ENCODE results near the gene SLC39A5. TPM values are rescaled to one million over a fixed set of nuclear protein-coding genes. Genes with fewer than 3 reads are reported as not detected.
"Not testable (repeated sequence)": the region's sequence is repeated elsewhere in the genome, so short reads cannot be mapped to it uniquely, and the experiment has no call there.

SLC39A5 gene
- total RNA-seq, 2 experiments from 2014 or later, result 0.52 TPM; not detected in 1

GRCh38 chr12:56261503-56262232, 31.8 kb downstream of the SLC39A5 start:
- Mint-ChIP-seq H3K27ac (no peak overlapping the region), H3K36me3 (ENCODE audit: low read depth) (no peaks in the 10 kb centered on the region), H3K9me3 (ENCODE audit: insufficient read depth) (no peaks in the 10 kb centered on the region), H3K27me3 (ENCODE audit: low read depth) (no peaks in the 10 kb centered on the region), H3K4me1 (ENCODE audit: low read depth) (peaks cover 20% of the 10 kb centered on the region), H3K4me3 (no peak overlapping the region)
- CTCF ChIA-PET, result interaction anchor here (1.0 kb wide), 1 partner anchor 14 kb away, joined by 3 read pairs; no protein-coding TSS in a partner anchor
- POLR2A ChIA-PET, result no interaction called here
- DNase-seq (no peak), ATAC-seq (no peak)

- DNase-seq; POLR2A ChIA-PET; H3K27ac Mint-ChIP-seq; H3K36me3 Mint-ChIP-seq (ENCODE audit: low read depth); H3K9me3 Mint-ChIP-seq (ENCODE audit: insufficient read depth); H3K27me3 Mint-ChIP-seq (ENCODE audit: low read depth); H3K4me3 Mint-ChIP-seq; ATAC-seq: not testable (repeated sequence)
- CTCF ChIA-PET, result interaction anchor here (0.7 to 1.6 kb wide), 4 partner anchors 16 to 1313 kb away, joined by 3 to 5 read pairs (median 3); partner anchors contain the start of gene RNF41
- peaks cover 23% of the 10 kb centered on the region for H3K4me1 Mint-ChIP-seq (ENCODE audit: low read depth)
These were observed 33.1 kb downstream of the SLC39A5 start for GRCh38 chr12:56262955-56263354.

GRCh38 chr12:56266068-56266692, 36.3 kb downstream of the SLC39A5 start:
- peak overlapping the region; percentile 95 for H3K27ac Mint-ChIP-seq
- DNase-seq; H3K9me3 Mint-ChIP-seq (ENCODE audit: insufficient read depth); H3K27me3 Mint-ChIP-seq (ENCODE audit: low read depth); ATAC-seq: not testable (repeated sequence)
- ChIA-PET POLR2A (interaction anchor here (0.6 to 2.3 kb wide), 7 partner anchors 9 to 97 kb away, joined by 3 to 9 read pairs (median 3); partner anchors contain the start of genes CNPY2 and RNF41), CTCF (interaction anchor here (0.8 to 4.1 kb wide), 14 partner anchors 8 to 528 kb away, joined by 3 to 18 read pairs (median 6); partner anchors contain the start of genes ANKRD52, RNF41 and SMARCC2)
- H3K36me3 Mint-ChIP-seq (ENCODE audit: low read depth), result peaks cover 19% of the 10 kb centered on the region
- peak overlapping the region; percentile 93 for H3K4me3 Mint-ChIP-seq
- H3K4me1 Mint-ChIP-seq (ENCODE audit: low read depth), result peaks cover 18% of the 10 kb centered on the region

GRCh38 chr12:56266693-56267442, 37.0 kb downstream of the SLC39A5 start, which contains the start of gene COQ10A:
COQ10A (plus strand) TSS chr12:56266942; CDS start chr12:56267119, 177 bp downstream.
- POLR2A ChIA-PET, result interaction anchor here (0.6 to 2.3 kb wide), 10 partner anchors 9 to 1422 kb away, joined by 3 to 9 read pairs (median 3); partner anchors contain the start of genes CNPY2, IL23A, RNF41 and STAT2
- peaks cover 25% of the 10 kb centered on the region for H3K36me3 Mint-ChIP-seq (ENCODE audit: low read depth)

GRCh38 chr12:56267443-56268071, 37.7 kb downstream of the SLC39A5 start:
- POLR2A ChIA-PET, result interaction anchor here (0.6 to 2.3 kb wide), 6 partner anchors 8 to 1423 kb away, joined by 3 to 9 read pairs (median 6); partner anchors contain the start of genes CNPY2, IL23A, RNF41 and STAT2
- ATAC-seq (no peak), DNase-seq (no peak)
- Mint-ChIP-seq H3K4me3 (peak overlapping the region; percentile 93), H3K27ac (peak overlapping the region; percentile 95), H3K4me1 (ENCODE audit: low read depth) (peaks cover 18% of the 10 kb centered on the region), H3K36me3 (ENCODE audit: low read depth) (peaks cover 30% of the 10 kb centered on the region), H3K9me3 (ENCODE audit: insufficient read depth) (no peaks in the 10 kb centered on the region), H3K27me3 (ENCODE audit: low read depth) (no peaks in the 10 kb centered on the region)
- CTCF ChIA-PET, result interaction anchor here (0.6 to 4.1 kb wide), 12 partner anchors 9 to 530 kb away, joined by 3 to 18 read pairs (median 4); partner anchors contain the start of genes ANKRD52, CNPY2, RNF41 and SMARCC2

More at GRCh38 chr12:56266693-56267442, 37.0 kb downstream of the SLC39A5 start, which contains the start of gene COQ10A:
- DNase-seq, result peak; percentile 93
- Mint-ChIP-seq H3K27ac (peak within 1 kb of the TSS; percentile 95), H3K4me1 (ENCODE audit: low read depth) (peaks cover 18% of the 10 kb centered on the region), H3K4me3 (peak within 1 kb of the TSS; percentile 93), H3K27me3 (ENCODE audit: low read depth) (no peaks in the 10 kb centered on the region), H3K9me3 (ENCODE audit: insufficient read depth) (no peaks in the 10 kb centered on the region)
- CTCF ChIA-PET, result interaction anchor here (0.6 to 4.1 kb wide), 19 partner anchors 9 to 529 kb away, joined by 3 to 18 read pairs (median 4); partner anchors contain the start of genes ANKRD52, CNPY2, RNF41 and SMARCC2
- ATAC-seq, result peak; percentile 92

GRCh38 chr12:56271031-56271430, 41.2 kb downstream of the SLC39A5 start:
- CTCF ChIA-PET, result interaction anchor here (0.9 to 3.3 kb wide), 3 partner anchors 19 to 82 kb away, joined by 4 to 12 read pairs (median 5); partner anchors contain the start of gene SMARCC2
- POLR2A ChIA-PET, result interaction anchor here (0.5 kb wide), 1 partner anchor 1154 kb away, joined by 3 read pairs; no protein-coding TSS in a partner anchor

GRCh38 chr12:56272468-56272867, 42.6 kb downstream of the SLC39A5 start:
- DNase-seq; H3K4me1 Mint-ChIP-seq (ENCODE audit: low read depth); CTCF ChIA-PET; H3K27ac Mint-ChIP-seq; H3K27me3 Mint-ChIP-seq (ENCODE audit: low read depth); H3K9me3 Mint-ChIP-seq (ENCODE audit: insufficient read depth); H3K4me3 Mint-ChIP-seq; ATAC-seq: not testable (repeated sequence)
- POLR2A ChIA-PET, result interaction anchor here (1.0 kb wide), 1 partner anchor 10 kb away, joined by 3 read pairs; no protein-coding TSS in a partner anchor
- H3K36me3 Mint-ChIP-seq (ENCODE audit: low read depth), result peaks cover 58% of the 10 kb centered on the region

More at GRCh38 chr12:56271031-56271430, 41.2 kb downstream of the SLC39A5 start:
- no peak for DNase-seq
- no peaks in the 10 kb centered on the region for H3K27me3 Mint-ChIP-seq (ENCODE audit: low read depth)
- no peak overlapping the region for H3K4me3 Mint-ChIP-seq
- peaks cover 55% of the 10 kb centered on the region for H3K36me3 Mint-ChIP-seq (ENCODE audit: low read depth)
- no peak for ATAC-seq
- peaks cover 15% of the 10 kb centered on the region for H3K4me1 Mint-ChIP-seq (ENCODE audit: low read depth)
- no peak overlapping the region for H3K27ac Mint-ChIP-seq
- no peaks in the 10 kb centered on the region for H3K9me3 Mint-ChIP-seq (ENCODE audit: insufficient read depth)

GRCh38 chr12:56274299-56274698, 44.4 kb downstream of the SLC39A5 start:
- H3K4me1 Mint-ChIP-seq (ENCODE audit: low read depth), result no peaks in the 10 kb centered on the region
- ChIA-PET CTCF (interaction anchor here (1.2 kb wide), 1 partner anchor 36 kb away, joined by 3 read pairs; no protein-coding TSS in a partner anchor), POLR2A (no interaction called here)
- H3K4me3 Mint-ChIP-seq, result no peak overlapping the region
- no peaks in the 10 kb centered on the region for H3K27me3 Mint-ChIP-seq (ENCODE audit: low read depth)
- no peak for DNase-seq
- no peak overlapping the region for H3K27ac Mint-ChIP-seq
- H3K36me3 Mint-ChIP-seq (ENCODE audit: low read depth), result peaks cover 60% of the 10 kb centered on the region
- no peak for ATAC-seq
- no peaks in the 10 kb centered on the region for H3K9me3 Mint-ChIP-seq (ENCODE audit: insufficient read depth)

- Mint-ChIP-seq H3K27me3 (ENCODE audit: low read depth) (no peaks in the 10 kb centered on the region), H3K27ac (no peak overlapping the region), H3K9me3 (ENCODE audit: insufficient read depth) (no peaks in the 10 kb centered on the region), H3K36me3 (ENCODE audit: low read depth) (peaks cover 55% of the 10 kb centered on the region), H3K4me3 (no peak overlapping the region), H3K4me1 (ENCODE audit: low read depth) (no peaks in the 10 kb centered on the region)
- DNase-seq (no peak), ATAC-seq (no peak)
- ChIA-PET CTCF (interaction anchor here (1.0 to 1.6 kb wide), 4 partner anchors 12 to 185 kb away, joined by 3 to 4 read pairs (median 4); partner anchors contain the start of gene COQ10A), POLR2A (interaction anchor here (1.3 kb wide), 1 partner anchor 13 kb away, joined by 4 read pairs; no protein-coding TSS in a partner anchor)
These were observed 49.1 kb downstream of the SLC39A5 start for GRCh38 chr12:56278905-56279304.

GRCh38 chr12:56280849-56281248, 51.0 kb downstream of the SLC39A5 start:
- no peak for DNase-seq
- Mint-ChIP-seq H3K36me3 (ENCODE audit: low read depth) (peaks cover 46% of the 10 kb centered on the region), H3K27me3 (ENCODE audit: low read depth) (no peaks in the 10 kb centered on the region), H3K9me3 (ENCODE audit: insufficient read depth) (no peaks in the 10 kb centered on the region), H3K27ac (no peak overlapping the region), H3K4me1 (ENCODE audit: low read depth) (no peaks in the 10 kb centered on the region), H3K4me3 (no peak overlapping the region)
- ChIA-PET CTCF (no interaction called here), POLR2A (no interaction called here)
- ATAC-seq, result no peak

Data from activated CD8-positive, alpha-beta T cell treated with anti-CD3 and anti-CD28 coated beads, Interleukin-2, amount 10 ng/mL, durations not matched to agents 7 days and 5 days (primary cell).